HepG2 (cell line): ENCODE results near the gene SRC. TPM values are rescaled to one million over a fixed set of nuclear protein-coding genes. Genes with fewer than 3 reads are reported as not detected.

Source experiments
- ATAD3A ChIP-seq: sonication (generic); formaldehyde crosslinking; IDR thresholded peaks from 2 replicates; pipeline ENCODE4 v1.4.0; 2020; ENCODE audit warnings: missing genetic modification reagents
- FOSL1 ChIP-seq: sonication (generic); formaldehyde crosslinking; IDR thresholded peaks from 2 replicates; pipeline ENCODE4 v1.9.0; 2021; ENCODE audit warnings: missing genetic modification reagents, borderline replicate concordance
- MAFG ChIP-seq: sonication (generic); formaldehyde crosslinking; IDR thresholded peaks from 2 replicates; pipeline ENCODE4 v1.5.1; 2020; ENCODE audit warnings: mild to moderate bottlenecking, missing genetic modification reagents
- NFIC ChIP-seq: IDR thresholded peaks from 2 replicates; pipeline ENCODE4 v1.6.1; 2012; ENCODE audit warnings: mild to moderate bottlenecking, low read length, inconsistent platforms
- RBM22 ChIP-seq: fragments of 200-400 bp; formaldehyde crosslinking; optimal IDR thresholded peaks from 2 replicates; pipeline ENCODE3; 2017; ENCODE audit warnings: mild to moderate bottlenecking, low read length, moderate library complexity
- RELA ChIP-seq: sonication (generic); formaldehyde crosslinking; IDR thresholded peaks from 2 replicates; pipeline ENCODE4 v1.4.0; 2020; ENCODE audit warnings: missing genetic modification reagents
- RFX1 ChIP-seq: fragments of 450-650 bp; IDR thresholded peaks from 2 replicates; pipeline ENCODE4 v1.6.1; 2017
- ZNF446 ChIP-seq: sonication (generic); formaldehyde crosslinking; IDR thresholded peaks from 2 replicates; pipeline ENCODE4 v1.5.0; 2020; ENCODE audit warnings: mild to moderate bottlenecking, missing genetic modification reagents
- polyA plus RNA-seq, 8 experiments: library from polyadenylated mRNA; depleted of rRNA in 3 of 8; stranded (reverse) in 7 of 8; unstranded in 1 of 8; fragments of >200 nt; fragmentation: Illumina TruSeq in 4 of 8; extraction: Trizol in 4 of 8; gene quantifications; 2 replicates each; pipeline versions ENCODE4 v1.2.1 to v1.2.3, GENCODE V29; 2011 to 2016; ENCODE audit warnings: low read depth in 4 of 8, missing spikeins in 1 of 8, mixed read lengths in 1 of 8; ENCODE audit not compliant: insufficient read depth in 1 of 8
- total RNA-seq, 5 experiments: library from RNA; depleted of rRNA; stranded (reverse); fragments of >200 nt; fragmentation: Illumina TruSeq; extraction: Trizol; gene quantifications; 2 replicates each; pipeline ENCODE4 v1.2.3, GENCODE V29; 2016; ENCODE audit warnings: low read depth in 1 of 5
- TF ChIP-seq, protein P1 (sequence below): sonication (generic); formaldehyde crosslinking; IDR thresholded peaks from one replicate; pipeline ENCODE4 v1.5.1; 2020; ENCODE audit warnings: mild to moderate bottlenecking, missing genetic modification reagents; ENCODE audit errors: not compliant biosample characterization

The SRC gene
- total and polyA plus RNA-seq, 2 of the 13 experiments (the other 11 are each of a cell fraction or from before 2014, with no cell fraction given) = 54.7 to 192 TPM

- TF ChIP-seq, protein P1, sequence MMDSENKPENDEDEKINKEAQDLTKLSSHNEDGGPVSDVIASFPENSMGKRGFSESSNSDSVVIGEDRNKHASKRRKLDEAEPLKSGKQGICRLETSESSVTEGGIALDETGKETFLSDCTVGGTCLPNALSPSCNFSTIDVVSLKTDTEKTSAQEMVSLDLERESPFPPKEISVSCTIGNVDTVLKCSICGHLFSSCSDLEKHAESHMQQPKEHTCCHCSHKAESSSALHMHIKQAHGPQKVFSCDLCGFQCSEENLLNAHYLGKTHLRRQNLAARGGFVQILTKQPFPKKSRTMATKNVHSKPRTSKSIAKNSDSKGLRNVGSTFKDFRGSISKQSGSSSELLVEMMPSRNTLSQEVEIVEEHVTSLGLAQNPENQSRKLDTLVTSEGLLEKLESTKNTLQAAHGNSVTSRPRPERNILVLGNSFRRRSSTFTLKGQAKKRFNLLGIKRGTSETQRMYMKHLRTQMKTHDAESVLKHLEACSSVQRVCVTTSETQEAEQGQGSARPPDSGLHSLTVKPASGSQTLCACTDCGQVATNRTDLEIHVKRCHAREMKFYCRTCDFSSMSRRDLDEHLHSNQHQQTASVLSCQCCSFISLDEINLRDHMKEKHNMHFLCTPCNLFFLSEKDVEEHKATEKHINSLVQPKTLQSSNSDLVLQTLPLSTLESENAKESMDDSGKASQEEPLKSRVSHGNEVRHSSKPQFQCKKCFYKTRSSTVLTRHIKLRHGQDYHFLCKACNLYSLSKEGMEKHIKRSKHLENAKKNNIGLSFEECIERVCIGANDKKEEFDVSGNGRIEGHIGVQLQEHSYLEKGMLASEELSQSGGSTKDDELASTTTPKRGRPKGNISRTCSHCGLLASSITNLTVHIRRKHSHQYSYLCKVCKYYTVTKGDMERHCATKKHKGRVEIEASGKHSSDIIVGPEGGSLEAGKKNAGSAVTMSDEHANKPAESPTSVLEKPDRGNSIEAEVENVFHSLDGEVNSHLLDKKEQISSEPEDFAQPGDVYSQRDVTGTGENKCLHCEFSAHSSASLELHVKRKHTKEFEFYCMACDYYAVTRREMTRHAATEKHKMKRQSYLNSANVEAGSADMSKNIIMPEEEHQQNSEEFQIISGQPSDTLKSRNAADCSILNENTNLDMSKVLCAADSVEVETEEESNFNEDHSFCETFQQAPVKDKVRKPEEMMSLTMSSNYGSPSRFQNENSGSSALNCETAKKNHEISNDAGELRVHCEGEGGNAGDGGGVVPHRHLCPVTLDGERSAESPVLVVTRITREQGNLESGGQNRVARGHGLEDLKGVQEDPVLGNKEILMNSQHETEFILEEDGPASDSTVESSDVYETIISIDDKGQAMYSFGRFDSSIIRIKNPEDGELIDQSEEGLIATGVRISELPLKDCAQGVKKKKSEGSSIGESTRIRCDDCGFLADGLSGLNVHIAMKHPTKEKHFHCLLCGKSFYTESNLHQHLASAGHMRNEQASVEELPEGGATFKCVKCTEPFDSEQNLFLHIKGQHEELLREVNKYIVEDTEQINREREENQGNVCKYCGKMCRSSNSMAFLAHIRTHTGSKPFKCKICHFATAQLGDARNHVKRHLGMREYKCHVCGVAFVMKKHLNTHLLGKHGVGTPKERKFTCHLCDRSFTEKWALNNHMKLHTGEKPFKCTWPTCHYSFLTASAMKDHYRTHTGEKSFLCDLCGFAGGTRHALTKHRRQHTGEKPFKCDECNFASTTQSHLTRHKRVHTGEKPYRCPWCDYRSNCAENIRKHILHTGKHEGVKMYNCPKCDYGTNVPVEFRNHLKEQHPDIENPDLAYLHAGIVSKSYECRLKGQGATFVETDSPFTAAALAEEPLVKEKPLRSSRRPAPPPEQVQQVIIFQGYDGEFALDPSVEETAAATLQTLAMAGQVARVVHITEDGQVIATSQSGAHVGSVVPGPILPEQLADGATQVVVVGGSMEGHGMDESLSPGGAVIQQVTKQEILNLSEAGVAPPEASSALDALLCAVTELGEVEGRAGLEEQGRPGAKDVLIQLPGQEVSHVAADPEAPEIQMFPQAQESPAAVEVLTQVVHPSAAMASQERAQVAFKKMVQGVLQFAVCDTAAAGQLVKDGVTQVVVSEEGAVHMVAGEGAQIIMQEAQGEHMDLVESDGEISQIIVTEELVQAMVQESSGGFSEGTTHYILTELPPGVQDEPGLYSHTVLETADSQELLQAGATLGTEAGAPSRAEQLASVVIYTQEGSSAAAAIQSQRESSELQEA = no peak
- TF ChIP-seq ATAD3A (CRISPR knock-in tag) (no peak), MAFG (CRISPR knock-in tag) (no peak), NFIC (no peak), FOSL1 (CRISPR knock-in tag) (no peak), RBM22 (no peak), ZNF446 (no peak), RFX1 (no peak), RELA (no peak)
Measured at GRCh38 chr20:37323985-37324384, 22.0 kb upstream of the SRC start (continued).
